ENCODE results near the gene LTB. TPM values are rescaled to one million over a fixed set of nuclear protein-coding genes. Genes with fewer than 3 reads are reported as not detected.
A peak's percentile ranks its signal among the peaks of the same experiment; 100 is the strongest.

Gene LTB
- total RNA-seq, 1 experiment from 2014 or later: 74.1 TPM

- Histone ChIP-seq H2AFZ (ENCODE audit: low read length) (no peak overlapping the region), H3K4me2 (ENCODE audit: low read depth, low read length, poor library complexity, severe bottlenecking) (no peak overlapping the region), H3K79me2 (ENCODE audit: low read length) (no peaks in the 10 kb centered on the region), H3K4me1 (ENCODE audit: low read length) (peaks cover 31% of the 10 kb centered on the region), H3K4me3 (ENCODE audit: low read length) (no peak overlapping the region), H3K9me3 (ENCODE audit: low read length) (no peaks in the 10 kb centered on the region), H3K9ac (ENCODE audit: low read length) (no peak overlapping the region), H4K20me1 (ENCODE audit: insufficient read depth, low read depth, low read length) (no peaks in the 10 kb centered on the region), H3K36me3 (ENCODE audit: insufficient read depth, low read length) (no peaks in the 10 kb centered on the region), H3K9me2 (replicated peaks; ENCODE audit: insufficient read depth, low read length) (no peaks in the 10 kb centered on the region), H3K27ac (ENCODE audit: low read length) (no peak overlapping the region), H3K27me3 (ENCODE audit: low read length) (no peaks in the 10 kb centered on the region)
- DNase-seq: no peak
Observed at GRCh38 chr6:31588871-31589650, 6.8 kb upstream of the LTB start.

DNA sequence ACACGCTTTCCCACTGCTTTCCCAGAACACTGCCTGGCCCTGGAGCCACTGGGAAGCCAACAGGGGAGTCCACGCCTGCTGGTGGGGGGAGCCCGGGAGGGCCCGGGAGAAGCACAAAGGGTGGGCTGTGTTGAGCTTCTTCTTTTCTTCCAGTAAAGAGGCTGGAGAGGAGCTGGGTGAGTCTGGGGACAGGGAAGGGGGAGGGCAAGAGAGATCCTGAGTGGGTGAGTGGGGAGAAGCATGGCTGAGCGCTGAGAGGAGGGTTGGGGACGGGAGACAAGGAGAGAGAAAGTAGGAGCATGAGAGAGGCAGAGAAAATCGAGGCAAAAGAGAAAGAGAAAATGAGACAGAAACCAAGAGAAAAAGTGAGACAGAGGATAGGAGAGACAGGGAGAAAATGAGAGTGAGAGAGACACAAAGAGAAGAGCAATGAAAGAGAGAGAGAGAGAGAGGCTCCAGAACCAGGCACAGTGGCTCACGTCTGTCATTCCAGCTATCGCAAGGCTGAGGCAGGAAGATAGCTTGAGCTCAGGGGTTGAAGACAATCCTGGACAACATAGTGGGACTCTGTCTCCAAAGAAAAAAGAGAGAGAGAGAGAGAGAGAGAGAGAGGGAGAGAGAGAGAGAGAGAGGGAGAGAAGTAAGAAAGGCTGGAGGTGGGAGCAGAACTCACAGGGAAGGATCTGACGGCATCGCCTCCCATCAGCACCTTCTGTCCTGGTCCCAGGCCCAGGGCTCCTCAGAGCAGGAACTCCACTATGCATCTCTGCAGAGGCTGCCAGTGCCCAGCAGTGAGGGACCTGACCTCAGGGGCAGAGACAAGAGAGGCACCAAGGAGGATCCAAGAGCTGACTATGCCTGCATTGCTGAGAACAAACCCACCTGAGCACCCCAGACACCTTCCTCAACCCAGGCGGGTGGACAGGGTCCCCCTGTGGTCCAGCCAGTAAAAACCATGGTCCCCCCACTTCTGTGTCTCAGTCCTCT lies 5.9 kb upstream of the LTB start:
- Histone ChIP-seq H2AFZ (ENCODE audit: low read length) (no peak overlapping the region), H3K79me2 (ENCODE audit: low read length) (no peaks in the 10 kb centered on the region), H3K27me3 (ENCODE audit: low read length) (no peaks in the 10 kb centered on the region), H3K27ac (ENCODE audit: low read length) (no peak overlapping the region), H3K36me3 (ENCODE audit: insufficient read depth, low read length) (no peaks in the 10 kb centered on the region), H3K9me2 (replicated peaks; ENCODE audit: insufficient read depth, low read length) (no peaks in the 10 kb centered on the region), H3K4me2 (ENCODE audit: low read depth, low read length, poor library complexity, severe bottlenecking) (no peak overlapping the region), H3K4me1 (ENCODE audit: low read length) (peaks cover 31% of the 10 kb centered on the region), H3K9me3 (ENCODE audit: low read length) (no peaks in the 10 kb centered on the region), H3K4me3 (ENCODE audit: low read length) (no peak overlapping the region), H4K20me1 (ENCODE audit: insufficient read depth, low read depth, low read length) (no peaks in the 10 kb centered on the region), H3K9ac (ENCODE audit: low read length) (no peak overlapping the region)
- no peak for DNase-seq

DNA sequence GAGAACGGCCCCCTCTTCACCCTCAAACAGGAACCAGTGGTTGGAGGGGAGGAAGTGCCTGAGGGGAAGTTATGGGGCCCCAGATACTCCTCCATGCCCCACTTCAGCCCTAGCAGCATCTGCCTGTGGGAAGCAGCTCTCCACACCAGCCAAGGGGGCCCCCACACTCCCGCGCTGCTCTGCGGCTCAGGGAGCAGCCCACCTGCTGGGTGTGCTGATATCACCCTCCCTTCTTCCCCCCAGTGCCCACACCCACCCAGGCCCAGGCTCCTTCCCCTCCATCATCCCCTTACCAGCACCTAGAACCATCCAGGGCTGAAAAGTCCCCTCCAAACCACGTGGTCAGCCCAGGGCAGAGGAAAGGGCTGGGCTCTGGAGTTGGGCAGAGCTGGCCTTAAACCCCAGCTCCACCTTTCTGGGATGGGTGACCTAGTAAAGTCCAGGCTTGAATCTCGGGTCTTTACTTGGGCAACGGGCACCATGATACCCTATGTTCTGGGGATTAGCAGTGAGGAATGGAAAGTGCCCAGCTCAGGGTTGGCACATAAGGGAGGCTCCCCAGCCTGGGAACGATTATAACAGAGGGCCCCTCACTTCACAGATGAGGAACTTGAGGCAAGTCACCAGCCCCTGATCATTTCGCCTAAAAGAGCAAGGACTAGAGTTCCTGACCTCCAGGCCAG lies 4.5 kb upstream of the LTB start:
- no peaks in the 10 kb centered on the region for H3K36me3 ChIP-seq (ENCODE audit: insufficient read depth, low read length)
- H4K20me1 ChIP-seq (ENCODE audit: insufficient read depth, low read depth, low read length): no peaks in the 10 kb centered on the region
- H3K79me2 ChIP-seq (ENCODE audit: low read length): peaks cover 2% of the 10 kb centered on the region; the same call in 1 of the 2 replicates
- no peaks in the 10 kb centered on the region for H3K9me3 ChIP-seq (ENCODE audit: low read length)
- H3K9ac ChIP-seq (ENCODE audit: low read length): peak overlapping the region; percentile 38
- H3K4me1 ChIP-seq (ENCODE audit: low read length): peaks cover 41% of the 10 kb centered on the region
- peak; percentile 75 for DNase-seq
- no peak overlapping the region for H3K4me3 ChIP-seq (ENCODE audit: low read length)
- H3K4me2 ChIP-seq (ENCODE audit: low read depth, low read length, poor library complexity, severe bottlenecking): peak overlapping the region; percentile 40
- no peaks in the 10 kb centered on the region for H3K27me3 ChIP-seq (ENCODE audit: low read length)
- no peaks in the 10 kb centered on the region for H3K9me2 ChIP-seq (replicated peaks; ENCODE audit: insufficient read depth, low read length)
- peak overlapping the region; percentile 55 for H3K27ac ChIP-seq (ENCODE audit: low read length)
- H2AFZ ChIP-seq (ENCODE audit: low read length): no peak overlapping the region

DNA sequence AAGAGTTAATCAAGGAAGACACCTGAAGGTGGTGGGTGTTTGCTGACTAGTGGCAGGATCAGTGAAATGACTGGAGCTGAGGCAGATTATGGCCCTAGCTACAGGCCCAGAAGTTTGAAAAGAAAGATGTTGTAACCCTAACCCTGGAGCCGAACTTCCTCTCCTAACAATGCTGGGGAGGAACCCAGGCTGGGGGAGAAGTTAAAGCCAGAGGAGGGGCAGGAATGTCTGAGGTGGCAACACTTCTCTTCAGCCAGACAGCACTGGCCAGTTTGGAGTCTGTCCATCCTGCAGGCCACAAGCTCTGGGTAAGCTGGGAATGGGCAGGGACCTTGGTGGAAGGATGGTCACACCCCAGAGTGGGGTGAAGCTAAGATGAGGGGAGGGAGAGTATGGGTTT lies 3.8 kb upstream of the LTB start, which contains the start of gene LST1:
LST1 (plus strand) TSS at position 270 of the 400 bp plus-strand sequence. CDS start 1,023 bp downstream, outside the sequence.
- Histone ChIP-seq H3K4me3 (ENCODE audit: low read length) (no peak within 1 kb of the TSS), H3K4me2 (ENCODE audit: low read depth, low read length, poor library complexity, severe bottlenecking) (peak within 1 kb of the TSS; percentile 40), H4K20me1 (ENCODE audit: insufficient read depth, low read depth, low read length) (no peaks in the 10 kb centered on the region), H3K9me3 (ENCODE audit: low read length) (no peaks in the 10 kb centered on the region), H3K79me2 (ENCODE audit: low read length) (peaks cover 9% of the 10 kb centered on the region; the same call in 1 of the 2 replicates), H2AFZ (ENCODE audit: low read length) (no peak within 1 kb of the TSS), H3K36me3 (ENCODE audit: insufficient read depth, low read length) (no peaks in the 10 kb centered on the region), H3K4me1 (ENCODE audit: low read length) (peaks cover 44% of the 10 kb centered on the region), H3K9me2 (replicated peaks; ENCODE audit: insufficient read depth, low read length) (no peaks in the 10 kb centered on the region), H3K27ac (ENCODE audit: low read length) (peak within 1 kb of the TSS; percentile 76), H3K27me3 (ENCODE audit: low read length) (no peaks in the 10 kb centered on the region), H3K9ac (ENCODE audit: low read length) (peak within 1 kb of the TSS; percentile 38)
- DNase-seq: peak; percentile 46

DNA sequence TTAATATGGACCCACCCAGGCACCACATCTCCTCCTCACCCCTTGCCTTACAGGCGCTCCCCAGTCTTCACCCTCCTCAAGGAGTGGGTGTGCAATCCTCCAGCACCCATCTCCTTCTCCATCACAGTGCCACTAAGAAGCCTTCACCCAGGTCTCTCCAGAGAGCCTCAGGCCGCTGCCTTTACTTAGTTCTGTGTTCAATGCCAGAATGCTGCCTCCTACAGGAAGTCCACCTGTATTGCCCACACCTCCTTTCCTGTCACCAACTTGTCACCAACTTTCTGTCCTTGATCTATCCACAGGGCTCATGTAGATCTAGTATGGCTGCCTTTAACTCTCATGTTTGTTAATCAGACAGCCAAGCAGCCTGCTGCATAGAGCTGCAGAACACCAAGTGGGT lies 3.3 kb upstream of the LTB start:
- Histone ChIP-seq H3K4me3 (ENCODE audit: low read length) (no peak overlapping the region), H3K36me3 (ENCODE audit: insufficient read depth, low read length) (no peaks in the 10 kb centered on the region), H3K9ac (ENCODE audit: low read length) (peak overlapping the region; percentile 38), H4K20me1 (ENCODE audit: insufficient read depth, low read depth, low read length) (no peaks in the 10 kb centered on the region), H3K9me3 (ENCODE audit: low read length) (no peaks in the 10 kb centered on the region), H3K27ac (ENCODE audit: low read length) (peak overlapping the region; percentile 76), H3K79me2 (ENCODE audit: low read length) (peaks cover 9% of the 10 kb centered on the region; the same call in 1 of the 2 replicates), H3K27me3 (ENCODE audit: low read length) (no peaks in the 10 kb centered on the region), H2AFZ (ENCODE audit: low read length) (no peak overlapping the region), H3K4me2 (ENCODE audit: low read depth, low read length, poor library complexity, severe bottlenecking) (peak overlapping the region; percentile 40), H3K9me2 (replicated peaks; ENCODE audit: insufficient read depth, low read length) (no peaks in the 10 kb centered on the region), H3K4me1 (ENCODE audit: low read length) (peaks cover 46% of the 10 kb centered on the region)
- peak; percentile 91 for DNase-seq

GRCh38 chr6:31581434-31582229 lies 592 bp downstream of the LTB start:
- Histone ChIP-seq H3K9me2 (replicated peaks; ENCODE audit: insufficient read depth, low read length) (no peaks in the 10 kb centered on the region), H3K36me3 (ENCODE audit: insufficient read depth, low read length) (peaks cover 11% of the 10 kb centered on the region), H3K9ac (ENCODE audit: low read length) (peak overlapping the region; percentile 99), H3K27me3 (ENCODE audit: low read length) (no peaks in the 10 kb centered on the region), H2AFZ (ENCODE audit: low read length) (no peak overlapping the region), H3K9me3 (ENCODE audit: low read length) (no peaks in the 10 kb centered on the region), H3K27ac (ENCODE audit: low read length) (peak overlapping the region; percentile 95), H3K4me3 (ENCODE audit: low read length) (peak overlapping the region; percentile 93), H3K4me2 (ENCODE audit: low read depth, low read length, poor library complexity, severe bottlenecking) (peak overlapping the region; percentile 84), H3K4me1 (ENCODE audit: low read length) (peaks cover 79% of the 10 kb centered on the region), H4K20me1 (ENCODE audit: insufficient read depth, low read depth, low read length) (peaks cover 9% of the 10 kb centered on the region; the same call in 1 of the 2 replicates), H3K79me2 (ENCODE audit: low read length) (peaks cover 17% of the 10 kb centered on the region)
- DNase-seq: peak; percentile 73

GRCh38 chr6:31580807-31581433 lies 1.3 kb downstream of the LTB start:
- H3K27me3 ChIP-seq (ENCODE audit: low read length): no peaks in the 10 kb centered on the region
- H3K4me1 ChIP-seq (ENCODE audit: low read length): peaks cover 77% of the 10 kb centered on the region

More at GRCh38 chr6:31580807-31581433, 1.3 kb downstream of the LTB start:
- H3K27ac ChIP-seq (ENCODE audit: low read length): peak overlapping the region; percentile 95
- peaks cover 18% of the 10 kb centered on the region for H3K36me3 ChIP-seq (ENCODE audit: insufficient read depth, low read length)
- peak; percentile 95 for DNase-seq
- no peak overlapping the region; the same call in 1 of the 2 replicates for H2AFZ ChIP-seq (ENCODE audit: low read length)
- no peaks in the 10 kb centered on the region for H3K9me2 ChIP-seq (replicated peaks; ENCODE audit: insufficient read depth, low read length)
- H3K9ac ChIP-seq (ENCODE audit: low read length): peak overlapping the region; percentile 99
- no peaks in the 10 kb centered on the region for H3K9me3 ChIP-seq (ENCODE audit: low read length)
- H3K79me2 ChIP-seq (ENCODE audit: low read length): peaks cover 24% of the 10 kb centered on the region
- peaks cover 16% of the 10 kb centered on the region; the same call in 1 of the 2 replicates for H4K20me1 ChIP-seq (ENCODE audit: insufficient read depth, low read depth, low read length)
- peak overlapping the region; percentile 93 for H3K4me3 ChIP-seq (ENCODE audit: low read length)
- H3K4me2 ChIP-seq (ENCODE audit: low read depth, low read length, poor library complexity, severe bottlenecking): peak overlapping the region; percentile 84

Data from Karpas-422 (cell line).